ENCODE results near the gene TIMM17A.

- TF ChIP-seq CTCF (IDR thresholded peaks at IDR 0.05) (no peak), POLR2A (IDR thresholded peaks at IDR 0.05) (no peak), POLR2AphosphoS5 (IDR thresholded peaks at IDR 0.05) (no peak)
These were observed 29.1 kb downstream of the TIMM17A start for GRCh38 chr1:201984446-201984845.

Data from suprapubic skin (tissue), 4 donors.